CD4-positive, CD25-positive, alpha-beta regulatory T cell (primary cell): ENCODE results near the gene OAS1. TPM values are rescaled to one million over a fixed set of nuclear protein-coding genes. Genes with fewer than 3 reads are reported as not detected.

Experiments used
- ATAC-seq, 2 donors: fragments of 150-1000 bp; cut with Tn5 transposase; one replicate each; pipeline ENCODE4 v1.10.0; 2021; ENCODE audit warnings: low read depth in 2 of 2, moderate number of reproducible peaks in 2 of 2, moderate library complexity in 1 of 2
- DNase-seq, 3 donors: peaks; one replicate each; pipeline versions ENCODE4 v3.0.0 to v3.0.0-alpha.2; 2012 to 2022; ENCODE audit warnings: mixed read lengths in 1 of 3
- H3K27ac ChIP-seq: one replicate; pipeline ENCODE4 v1.7.0; 2013; ENCODE audit warnings: mild to moderate bottlenecking, low read length; ENCODE audit not compliant: insufficient read depth, poor library complexity, severe bottlenecking
- H3K27me3 ChIP-seq: one replicate; pipeline ENCODE4 v1.7.0; 2013; ENCODE audit warnings: low read length; ENCODE audit not compliant: control insufficient read depth, insufficient read depth
- H3K36me3 ChIP-seq: one replicate; pipeline ENCODE4 v1.7.0; 2013; ENCODE audit warnings: mild to moderate bottlenecking, low read length, moderate library complexity; ENCODE audit not compliant: control insufficient read depth, insufficient read depth
- H3K4me1 ChIP-seq: 2 replicates; pipeline ENCODE4 v1.7.0; 2013; ENCODE audit warnings: mild to moderate bottlenecking, low read length; ENCODE audit not compliant: insufficient read depth, control insufficient read depth, poor library complexity, severe bottlenecking
- H3K4me3 ChIP-seq: one replicate; pipeline ENCODE4 v1.7.0; 2013; ENCODE audit warnings: low read depth, mild to moderate bottlenecking, low read length, moderate library complexity
- H3K9me3 ChIP-seq, 2 experiments: 1 replicate in 1 of 2; 2 replicates in 1 of 2; pipeline ENCODE4 v1.7.0; 2013; ENCODE audit warnings: low read length in 2 of 2, mild to moderate bottlenecking in 1 of 2, moderate library complexity in 1 of 2; ENCODE audit not compliant: control insufficient read depth in 2 of 2
- H3K27ac Mint-ChIP-seq, 3 donors: one replicate each; pipeline ENCODE4 v1.8.0; 2020 to 2022; ENCODE audit warnings: mild to moderate bottlenecking in 3 of 3, mixed read lengths in 3 of 3, moderate library complexity in 2 of 3
- H3K27me3 Mint-ChIP-seq: one replicate; pipeline ENCODE4 v1.8.0; 2022; ENCODE audit warnings: mild to moderate bottlenecking, mixed read lengths
- H3K36me3 Mint-ChIP-seq: one replicate; pipeline ENCODE4 v1.8.0; 2020; ENCODE audit warnings: mixed read lengths
- H3K4me1 Mint-ChIP-seq, 4 donors: one replicate each; pipeline ENCODE4 v1.8.0; 2020 to 2022; ENCODE audit warnings: mixed read lengths in 4 of 4, mild to moderate bottlenecking in 1 of 4
- H3K4me3 Mint-ChIP-seq, 4 donors: one replicate each; pipeline ENCODE4 v1.8.0; 2020 to 2022; ENCODE audit warnings: mild to moderate bottlenecking in 4 of 4, mixed read lengths in 4 of 4, moderate library complexity in 3 of 4
- H3K9me3 Mint-ChIP-seq, 7 donors: one replicate each; pipeline ENCODE4 v1.8.0; 2020 to 2022; ENCODE audit warnings: mixed read lengths in 7 of 7, mild to moderate bottlenecking in 3 of 7, moderate library complexity in 2 of 7
- polyA plus RNA-seq, 4 donors: library from polyadenylated mRNA; unstranded; fragments of 300-500 nt; fragmentation: Illumina TruSeq; gene quantifications; one replicate each; pipeline ENCODE4 v1.2.3, GENCODE V29; 2021
- total RNA-seq: library from RNA; stranded (reverse); gene quantifications from one replicate; pipeline ENCODE4 v1.2.3, GENCODE V29; 2022

The OAS1 gene
- total and polyA plus RNA-seq, 5 donors from 2014 or later, result 44.2 to 115 (median 111) TPM

- Histone ChIP-seq H3K27ac (no peak overlapping the region), H3K4me1 (no peaks in the 10 kb centered on the region), H3K36me3 (no peaks in the 10 kb centered on the region), H3K4me3 (no peak overlapping the region), H3K9me3 (peaks cover 0 to 11% of the 10 kb centered on the region in 2 experiments), H3K27me3 (peaks cover 17% of the 10 kb centered on the region)
- H3K36me3 Mint-ChIP-seq, result no peaks in the 10 kb centered on the region
- H3K4me3 Mint-ChIP-seq, result no peak overlapping the region
- ATAC-seq (no peak), DNase-seq (no peak)
- H3K27me3 Mint-ChIP-seq, result peaks cover 22% of the 10 kb centered on the region
- H3K4me1 Mint-ChIP-seq, result no peaks in the 10 kb centered on the region
- H3K9me3 Mint-ChIP-seq, result peaks cover 0 to 4% (median 0%) of the 10 kb centered on the region in 7 donors
- H3K27ac Mint-ChIP-seq, result no peak overlapping the region
These were observed 21.5 kb upstream of the OAS1 start for GRCh38 chr12:112885236-112885635.

GRCh38 chr12:112887550-112887949 is 19.2 kb upstream of the OAS1 start:
- DNase-seq, result no peak
- ATAC-seq, result no peak
- H3K36me3 Mint-ChIP-seq, result no peaks in the 10 kb centered on the region
- Histone ChIP-seq H3K9me3 (peaks cover 0 to 11% of the 10 kb centered on the region in 2 experiments), H3K4me3 (no peak overlapping the region), H3K27me3 (peaks cover 17% of the 10 kb centered on the region), H3K27ac (no peak overlapping the region), H3K4me1 (no peaks in the 10 kb centered on the region), H3K36me3 (no peaks in the 10 kb centered on the region)
- no peaks in the 10 kb centered on the region for H3K4me1 Mint-ChIP-seq
- H3K9me3 Mint-ChIP-seq, result peaks cover 0 to 4% (median 0%) of the 10 kb centered on the region in 7 donors
- H3K27me3 Mint-ChIP-seq, result peaks cover 19% of the 10 kb centered on the region
- no peak overlapping the region for H3K4me3 Mint-ChIP-seq
- no peak overlapping the region for H3K27ac Mint-ChIP-seq

- Mint-ChIP-seq H3K27ac (no peak overlapping the region), H3K9me3 (peaks cover 0 to under 1% (median 0%) of the 10 kb centered on the region in 7 donors), H3K36me3 (no peaks in the 10 kb centered on the region), H3K4me3 (no peak overlapping the region), H3K4me1 (no peaks in the 10 kb centered on the region), H3K27me3 (peaks cover 5% of the 10 kb centered on the region)
- Histone ChIP-seq H3K36me3 (no peaks in the 10 kb centered on the region), H3K27me3 (peaks cover 10% of the 10 kb centered on the region), H3K9me3 (peaks cover 0 to 5% of the 10 kb centered on the region in 2 experiments), H3K4me3 (no peak overlapping the region), H3K4me1 (no peaks in the 10 kb centered on the region), H3K27ac (no peak overlapping the region)
- DNase-seq (no peak), ATAC-seq (no peak)
These were observed 15.4 kb upstream of the OAS1 start for GRCh38 chr12:112891093-112892024.

- no peaks in the 10 kb centered on the region for H3K9me3 Mint-ChIP-seq
- Histone ChIP-seq H3K4me3 (no peak overlapping the region), H3K27ac (no peak overlapping the region), H3K4me1 (no peaks in the 10 kb centered on the region), H3K9me3 (no peaks in the 10 kb centered on the region), H3K36me3 (no peaks in the 10 kb centered on the region), H3K27me3 (peaks cover 2% of the 10 kb centered on the region)
- no peak overlapping the region for H3K27ac Mint-ChIP-seq
- H3K27me3 Mint-ChIP-seq, result peaks cover 4% of the 10 kb centered on the region
- H3K36me3 Mint-ChIP-seq, result no peaks in the 10 kb centered on the region
- no peak for ATAC-seq
- no peaks in the 10 kb centered on the region for H3K4me1 Mint-ChIP-seq
- no peak for DNase-seq
- H3K4me3 Mint-ChIP-seq, result no peak overlapping the region
These were observed 13.9 kb upstream of the OAS1 start for GRCh38 chr12:112892856-112893255.

- DNase-seq (no peak), ATAC-seq (no peak)
- no peak overlapping the region for H3K4me3 ChIP-seq
- no peak overlapping the region for H3K27ac ChIP-seq
- no peaks in the 10 kb centered on the region for H3K9me3 ChIP-seq
- Mint-ChIP-seq H3K36me3 (no peaks in the 10 kb centered on the region), H3K4me1 (no peaks in the 10 kb centered on the region), H3K4me3 (no peak overlapping the region), H3K9me3 (no peaks in the 10 kb centered on the region), H3K27me3 (peaks cover 6% of the 10 kb centered on the region), H3K27ac (no peak overlapping the region)
- no peaks in the 10 kb centered on the region for H3K36me3 ChIP-seq
- H3K4me1 ChIP-seq, result no peaks in the 10 kb centered on the region
- H3K27me3 ChIP-seq, result no peaks in the 10 kb centered on the region
These were observed 12.6 kb upstream of the OAS1 start for GRCh38 chr12:112894128-112894527.

- no peaks in the 10 kb centered on the region for H3K36me3 Mint-ChIP-seq
- peak overlapping the region in 1 of 3 donors; percentile 13 for H3K27ac Mint-ChIP-seq
- no peaks in the 10 kb centered on the region for H3K27me3 ChIP-seq
These were observed 8.4 kb upstream of the OAS1 start for GRCh38 chr12:112898380-112898779.

GRCh38 chr12:112900298-112901145 is 6.2 kb upstream of the OAS1 start:
- no peaks in the 10 kb centered on the region for H3K36me3 ChIP-seq
- DNase-seq, result peak; percentile 16 to 68 (median 42)
- ATAC-seq, result no peak
- Mint-ChIP-seq H3K36me3 (no peaks in the 10 kb centered on the region), H3K4me1 (peaks cover 16 to 41% (median 29%) of the 10 kb centered on the region in 4 donors), H3K9me3 (no peaks in the 10 kb centered on the region), H3K27ac (peak overlapping the region in 2 of 3 donors; percentile 5 to 52), H3K27me3 (peaks cover 10% of the 10 kb centered on the region), H3K4me3 (peak overlapping the region in 3 of 4 donors; percentile 29 to 70 (median 41))
- H3K4me3 ChIP-seq, result no peak overlapping the region
- H3K4me1 ChIP-seq, result peaks cover 29% of the 10 kb centered on the region
- H3K27me3 ChIP-seq, result no peaks in the 10 kb centered on the region
- H3K27ac ChIP-seq, result no peak overlapping the region
- H3K9me3 ChIP-seq, result no peaks in the 10 kb centered on the region

More at GRCh38 chr12:112898380-112898779, 8.4 kb upstream of the OAS1 start:
- Mint-ChIP-seq H3K9me3 (no peaks in the 10 kb centered on the region), H3K4me3 (no peak overlapping the region), H3K27me3 (peaks cover 10% of the 10 kb centered on the region), H3K4me1 (peaks cover 9 to 24% (median 18%) of the 10 kb centered on the region in 4 donors)
- H3K27ac ChIP-seq, result no peak overlapping the region
- H3K36me3 ChIP-seq, result no peaks in the 10 kb centered on the region
- no peak for ATAC-seq
- H3K9me3 ChIP-seq, result no peaks in the 10 kb centered on the region
- H3K4me1 ChIP-seq, result peaks cover 11% of the 10 kb centered on the region
- no peak for DNase-seq
- H3K4me3 ChIP-seq, result no peak overlapping the region
